ENCODE measurements around the gene KAZN. TPM values are rescaled to one million over a fixed set of nuclear protein-coding genes. Genes with fewer than 3 reads are reported as not detected.

KAZN gene
- total and polyA plus RNA-seq, 8 donors: 1.2 to 50.7 (median 6.8) TPM

DNA sequence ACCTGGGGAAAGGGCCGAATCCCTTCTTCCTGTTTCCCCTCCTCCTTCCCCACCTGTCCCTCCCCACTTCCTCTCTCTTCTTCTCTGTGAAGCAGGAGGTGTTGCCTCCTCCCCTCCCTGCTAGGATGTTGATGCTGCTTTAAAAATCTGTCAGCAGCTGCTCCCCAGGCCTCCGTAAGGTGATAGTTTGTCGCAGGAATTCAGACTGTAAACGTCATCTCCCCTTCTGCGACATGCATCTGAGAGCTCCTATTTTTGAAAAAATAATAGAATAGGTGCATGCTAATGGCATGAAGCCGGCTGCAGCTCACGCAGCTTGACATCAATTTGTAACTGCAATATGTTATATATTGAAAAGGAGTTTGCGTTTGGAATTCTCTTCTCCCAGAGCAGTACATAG, 70.1 kb downstream of the KAZN start:
- no peaks in the 10 kb centered on the region for H3K9me3 ChIP-seq
- intact Hi-C loops (cut with DNase I; ENCODE audit: low total_unique reads): no loop called here
- H3K27me3 ChIP-seq: peaks cover 0 to 3% (median 0%) of the 10 kb centered on the region in 3 donors
- no peak for DNase-seq
- WGBS, 5 donors: 49 to 70% (median 54%) methylated on average over 8 of the region's 8 CpGs
- H3K4me1 ChIP-seq: no peaks in the 10 kb centered on the region
- TF ChIP-seq POLR2AphosphoS5 (IDR thresholded peaks at IDR 0.05) (no peak), EP300 (IDR thresholded peaks at IDR 0.05) (no peak), POLR2A (IDR thresholded peaks at IDR 0.05) (no peak)
- TF ChIP-seq, protein P1, sequence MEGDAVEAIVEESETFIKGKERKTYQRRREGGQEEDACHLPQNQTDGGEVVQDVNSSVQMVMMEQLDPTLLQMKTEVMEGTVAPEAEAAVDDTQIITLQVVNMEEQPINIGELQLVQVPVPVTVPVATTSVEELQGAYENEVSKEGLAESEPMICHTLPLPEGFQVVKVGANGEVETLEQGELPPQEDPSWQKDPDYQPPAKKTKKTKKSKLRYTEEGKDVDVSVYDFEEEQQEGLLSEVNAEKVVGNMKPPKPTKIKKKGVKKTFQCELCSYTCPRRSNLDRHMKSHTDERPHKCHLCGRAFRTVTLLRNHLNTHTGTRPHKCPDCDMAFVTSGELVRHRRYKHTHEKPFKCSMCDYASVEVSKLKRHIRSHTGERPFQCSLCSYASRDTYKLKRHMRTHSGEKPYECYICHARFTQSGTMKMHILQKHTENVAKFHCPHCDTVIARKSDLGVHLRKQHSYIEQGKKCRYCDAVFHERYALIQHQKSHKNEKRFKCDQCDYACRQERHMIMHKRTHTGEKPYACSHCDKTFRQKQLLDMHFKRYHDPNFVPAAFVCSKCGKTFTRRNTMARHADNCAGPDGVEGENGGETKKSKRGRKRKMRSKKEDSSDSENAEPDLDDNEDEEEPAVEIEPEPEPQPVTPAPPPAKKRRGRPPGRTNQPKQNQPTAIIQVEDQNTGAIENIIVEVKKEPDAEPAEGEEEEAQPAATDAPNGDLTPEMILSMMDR (IDR thresholded peaks at IDR 0.05): no peak
- H3K36me3 ChIP-seq: no peaks in the 10 kb centered on the region
- H3K27ac ChIP-seq: no peak overlapping the region
- H3K4me3 ChIP-seq: no peak overlapping the region

GRCh38 chr1:14672005-14672404, 73.5 kb downstream of the KAZN start:
- H3K4me3 ChIP-seq: no peak overlapping the region
- 64 to 73% (median 67%) methylated on average over 4 of the region's 4 CpGs for WGBS, 5 donors
- no peaks in the 10 kb centered on the region for H3K4me1 ChIP-seq
- intact Hi-C loops (cut with DNase I; ENCODE audit: low total_unique reads): no loop called here
- H3K36me3 ChIP-seq: no peaks in the 10 kb centered on the region
- DNase-seq: no peak
- H3K9me3 ChIP-seq: peaks cover 0 to 9% (median 0%) of the 10 kb centered on the region in 4 donors
- TF ChIP-seq EP300 (IDR thresholded peaks at IDR 0.05) (no peak), POLR2AphosphoS5 (IDR thresholded peaks at IDR 0.05) (no peak), POLR2A (IDR thresholded peaks at IDR 0.05) (no peak)
- TF ChIP-seq, protein P1 (IDR thresholded peaks at IDR 0.05): no peak
- no peaks in the 10 kb centered on the region for H3K27me3 ChIP-seq
- H3K27ac ChIP-seq: no peak overlapping the region

- intact Hi-C loops (cut with DNase I; ENCODE audit: low total_unique reads): no loop called here
- Histone ChIP-seq H3K4me3 (no peak overlapping the region), H3K27me3 (no peaks in the 10 kb centered on the region), H3K36me3 (no peaks in the 10 kb centered on the region), H3K9me3 (peaks cover 0 to 9% (median 0%) of the 10 kb centered on the region in 4 donors), H3K27ac (no peak overlapping the region), H3K4me1 (no peaks in the 10 kb centered on the region)
- WGBS, 5 donors: 33 to 68% (median 44%) methylated on average over 1 of the region's 1 CpG
- DNase-seq: no peak
- no peak for TF ChIP-seq POLR2A (IDR thresholded peaks at IDR 0.05)
- TF ChIP-seq POLR2AphosphoS5 (IDR thresholded peaks at IDR 0.05): no peak
- TF ChIP-seq EP300 (IDR thresholded peaks at IDR 0.05): no peak
- TF ChIP-seq, protein P1 (IDR thresholded peaks at IDR 0.05): no peak
Observed at GRCh38 chr1:14674030-14674429, 75.5 kb downstream of the KAZN start.

GRCh38 chr1:14676400-14676799, 77.9 kb downstream of the KAZN start:
- DNase-seq: no peak
- Histone ChIP-seq H3K9me3 (peaks cover 0 to 9% (median 0%) of the 10 kb centered on the region in 4 donors), H3K36me3 (no peaks in the 10 kb centered on the region), H3K4me1 (no peaks in the 10 kb centered on the region), H3K27me3 (no peaks in the 10 kb centered on the region), H3K27ac (no peak overlapping the region), H3K4me3 (no peak overlapping the region)
- intact Hi-C loops (cut with DNase I; ENCODE audit: low total_unique reads): no loop called here
- TF ChIP-seq, protein P1 (IDR thresholded peaks at IDR 0.05): no peak
- TF ChIP-seq POLR2A (IDR thresholded peaks at IDR 0.05) (no peak), POLR2AphosphoS5 (IDR thresholded peaks at IDR 0.05) (no peak), EP300 (IDR thresholded peaks at IDR 0.05) (no peak)
- WGBS, 5 donors: 80 to 93% (median 85%) methylated on average over 4 of the region's 4 CpGs
